Liver (tissue), 9 donors: ENCODE results near the gene ANKRD29. TPM values are rescaled to one million over a fixed set of nuclear protein-coding genes. Genes with fewer than 3 reads are reported as not detected.

Experiments
- DNase-seq: peaks from one replicate; pipeline ENCODE4 v3.0.0-alpha.2; 2017; ENCODE audit warnings: low spot score
- H3K27ac ChIP-seq, 2 donors: one replicate each; pipeline ENCODE4 v1.7.0; 2013; ENCODE audit warnings: inconsistent platforms in 2 of 2, low read length in 2 of 2, control low read depth in 1 of 2, low read depth in 1 of 2, mild to moderate bottlenecking in 1 of 2
- H3K27me3 ChIP-seq, 4 donors: one replicate each; pipeline versions ENCODE4 v1.6.1 to v1.7.0; 2013; ENCODE audit warnings: low read length in 3 of 4, inconsistent platforms in 1 of 4, mild to moderate bottlenecking in 1 of 4, moderate library complexity in 1 of 4; ENCODE audit not compliant: control insufficient read depth in 4 of 4, insufficient read depth in 4 of 4
- H3K36me3 ChIP-seq, 4 donors: one replicate each; pipeline versions ENCODE4 v1.6.1 to v1.7.0; 2013; ENCODE audit warnings: low read length in 3 of 4, mild to moderate bottlenecking in 3 of 4, low read depth in 1 of 4, moderate library complexity in 1 of 4; ENCODE audit not compliant: control insufficient read depth in 4 of 4, insufficient read depth in 3 of 4
- H3K4me1 ChIP-seq, 4 donors: one replicate each; pipeline versions ENCODE4 v1.6.1 to v1.7.0; 2013; ENCODE audit warnings: low read length in 3 of 4, mild to moderate bottlenecking in 3 of 4, moderate library complexity in 1 of 4; ENCODE audit not compliant: control insufficient read depth in 4 of 4, insufficient read depth in 4 of 4
- H3K4me3 ChIP-seq, 3 donors: one replicate each; pipeline versions ENCODE4 v1.6.1 to v1.7.0; 2013; ENCODE audit warnings: low read length in 3 of 3, control low read depth in 1 of 3, low read depth in 1 of 3, mild to moderate bottlenecking in 1 of 3
- H3K9ac ChIP-seq, 2 donors: one replicate each; pipeline ENCODE4 v1.7.0; 2013; ENCODE audit warnings: low read length in 2 of 2, mild to moderate bottlenecking in 2 of 2, moderate library complexity in 2 of 2, control low read depth in 1 of 2, low read depth in 1 of 2
- H3K9me3 ChIP-seq, 4 donors: one replicate each; pipeline versions ENCODE4 v1.6.1 to v1.7.0; 2013; ENCODE audit warnings: low read length in 3 of 4; ENCODE audit not compliant: control insufficient read depth in 4 of 4
- ATF3 ChIP-seq: IDR thresholded peaks from 2 replicates; pipeline ENCODE4 v1.6.1; 2016; ENCODE audit warnings: antibody characterized with exemption
- CTCF ChIP-seq: fragments of 150-350 bp; IDR thresholded peaks from 2 replicates; pipeline ENCODE4 v1.5.1; 2017; ENCODE audit warnings: improper control_type of control experiment, low read depth, low read length; ENCODE audit not compliant: missing input control
- EGR1 ChIP-seq, 2 donors: IDR thresholded peaks; 2 replicates each; pipeline ENCODE4 v1.6.1; 2016 to 2018; ENCODE audit warnings: antibody characterized with exemption in 2 of 2, low read depth in 2 of 2
- FOXA1 ChIP-seq: IDR thresholded peaks from 2 replicates; pipeline ENCODE4 v1.6.1; 2016; ENCODE audit warnings: antibody characterized with exemption
- GABPA ChIP-seq, 2 donors: IDR thresholded peaks in 1 of 2; conservative IDR thresholded peaks in 1 of 2; 2 replicates each; pipeline ENCODE4 v1.6.1; 2016; ENCODE audit warnings: antibody characterized with exemption in 2 of 2, mild to moderate bottlenecking in 1 of 2, moderate library complexity in 1 of 2
- HNF4G ChIP-seq: IDR thresholded peaks from 2 replicates; pipeline ENCODE4 v1.6.1; 2016; ENCODE audit warnings: antibody characterized with exemption
- JUND ChIP-seq, 2 donors: IDR thresholded peaks; 2 replicates each; pipeline ENCODE4 v1.6.1; 2016; ENCODE audit warnings: antibody characterized with exemption in 2 of 2
- MAX ChIP-seq: IDR thresholded peaks from 2 replicates; pipeline ENCODE4 v1.6.1; 2016; ENCODE audit warnings: antibody characterized with exemption
- NR2F2 ChIP-seq: IDR thresholded peaks from 2 replicates; pipeline ENCODE4 v1.6.1; 2016; ENCODE audit warnings: antibody characterized with exemption
- RAD21 ChIP-seq, 2 donors: IDR thresholded peaks; 2 replicates each; pipeline ENCODE4 v1.6.1; 2016; ENCODE audit warnings: antibody characterized with exemption in 2 of 2, mild to moderate bottlenecking in 2 of 2
- REST ChIP-seq: IDR thresholded peaks from 2 replicates; pipeline ENCODE4 v1.6.1; 2016; ENCODE audit warnings: antibody characterized with exemption, mild to moderate bottlenecking
- RXRA ChIP-seq, 2 donors: IDR thresholded peaks; 2 replicates each; pipeline ENCODE4 v1.6.1; 2017 to 2018; ENCODE audit warnings: antibody characterized with exemption in 2 of 2, mild to moderate bottlenecking in 1 of 2
- SP1 ChIP-seq: IDR thresholded peaks from 2 replicates; pipeline ENCODE4 v1.6.1; 2018; ENCODE audit warnings: antibody characterized with exemption, mild to moderate bottlenecking
- TAF1 ChIP-seq: conservative IDR thresholded peaks from 2 replicates; pipeline ENCODE4 v1.6.1; 2016; ENCODE audit warnings: antibody characterized with exemption, mild to moderate bottlenecking
- YY1 ChIP-seq: IDR thresholded peaks from 2 replicates; pipeline ENCODE4 v1.6.1; 2016; ENCODE audit warnings: antibody characterized with exemption, mild to moderate bottlenecking
- WGBS: extraction: QIAGEN DNeasy Blood & Tissue Kit; methylation state at CpG from one replicate; pipeline ENCODE4 v1.1.7; 2013; 5-methylcytosine and 5-hydroxymethylcytosine counted together
- polyA plus RNA-seq, 2 donors: library from polyadenylated mRNA; stranded (reverse) in 1 of 2; unstranded in 1 of 2; fragments of 200-250 nt in 1 of 2; fragments of >200 nt in 1 of 2; fragmentation: Nextera tagmentation in 1 of 2; extraction: Ambion mirVana in 1 of 2; gene quantifications; one replicate each; pipeline versions ENCODE4 v1.2.1 to v1.2.3, GENCODE V29; 2013 to 2015
- total RNA-seq, 2 donors: library from RNA; depleted of rRNA; stranded (reverse); fragments of >200 nt; gene quantifications; one replicate each; pipeline ENCODE4 v1.2.3, GENCODE V29; 2014
- donor health status: healthy.
- donor health status: healthy.
- donor health status: healthy.
- donor health status: healthy.
- donor health status: healthy.

The ANKRD29 gene
- total and polyA plus RNA-seq, 4 donors, result 0.14 to 0.50 (median 0.33) TPM

GRCh38 chr18:23585897-23586248, 76.8 kb downstream of the ANKRD29 start:
- DNase-seq, result no peak
- TF ChIP-seq HNF4G (no peak), RAD21 (IDR thresholded peaks at IDR 0.05) (no peak), MAX (no peak), REST (no peak), NR2F2 (no peak), GABPA (IDR thresholded peaks at IDR 0.05 in 1 of 2, conservative IDR thresholded peaks at IDR 0.05 in 1 of 2) (no peak), TAF1 (no peak), JUND (IDR thresholded peaks at IDR 0.05) (no peak), FOXA1 (no peak), CTCF (no peak)
- WGBS, result 1% methylated on average over 14 of the region's 14 CpGs
- Histone ChIP-seq H3K9ac (peak overlapping the region; percentile 78 to 97), H3K4me3 (peak overlapping the region; percentile 66 to 92 (median 84)), H3K4me1 (peaks cover 0 to 30% (median 12%) of the 10 kb centered on the region in 4 donors), H3K27me3 (no peaks in the 10 kb centered on the region), H3K27ac (peak overlapping the region; percentile 93 to 100), H3K9me3 (no peaks in the 10 kb centered on the region), H3K36me3 (no peaks in the 10 kb centered on the region)

- Histone ChIP-seq H3K4me1 (peaks cover 1 to 30% (median 12%) of the 10 kb centered on the region in 4 donors), H3K27ac (peak overlapping the region; percentile 93 to 100)
- 36% methylated on average over 19 of the region's 19 CpGs for WGBS
Observed at GRCh38 chr18:23585007-23585871, 77.5 kb downstream of the ANKRD29 start.

More at GRCh38 chr18:23585007-23585871, 77.5 kb downstream of the ANKRD29 start:
- H3K9me3 ChIP-seq, result no peaks in the 10 kb centered on the region
- TF ChIP-seq REST, result no peak
- no peak for TF ChIP-seq SP1
- TF ChIP-seq NR2F2, result no peak
- no peak for TF ChIP-seq RAD21 (IDR thresholded peaks at IDR 0.05)
- no peak for TF ChIP-seq EGR1 (IDR thresholded peaks at IDR 0.05; ENCODE audit: low read depth in 2 of 2)
- no peak for TF ChIP-seq ATF3
- no peak for TF ChIP-seq RXRA (IDR thresholded peaks at IDR 0.05)
- no peak for TF ChIP-seq YY1
- H3K27me3 ChIP-seq, result no peaks in the 10 kb centered on the region
- peak overlapping the region; percentile 78 to 97 for H3K9ac ChIP-seq
- no peak for DNase-seq
- H3K4me3 ChIP-seq, result peak overlapping the region; percentile 66 to 92 (median 84)
- no peaks in the 10 kb centered on the region for H3K36me3 ChIP-seq
